Hair follicular keratinocyte (primary cell): ENCODE data around the gene CPNE9. TPM values are rescaled to one million over a fixed set of nuclear protein-coding genes. Genes with fewer than 3 reads are reported as not detected.

Experiments used
- total RNA-seq: library from RNA; depleted of rRNA; stranded (reverse); fragments of >200 nt; gene quantifications from 2 replicates; pipeline ENCODE4 v1.2.3, GENCODE V29; 2015

Gene CPNE9, protein sequence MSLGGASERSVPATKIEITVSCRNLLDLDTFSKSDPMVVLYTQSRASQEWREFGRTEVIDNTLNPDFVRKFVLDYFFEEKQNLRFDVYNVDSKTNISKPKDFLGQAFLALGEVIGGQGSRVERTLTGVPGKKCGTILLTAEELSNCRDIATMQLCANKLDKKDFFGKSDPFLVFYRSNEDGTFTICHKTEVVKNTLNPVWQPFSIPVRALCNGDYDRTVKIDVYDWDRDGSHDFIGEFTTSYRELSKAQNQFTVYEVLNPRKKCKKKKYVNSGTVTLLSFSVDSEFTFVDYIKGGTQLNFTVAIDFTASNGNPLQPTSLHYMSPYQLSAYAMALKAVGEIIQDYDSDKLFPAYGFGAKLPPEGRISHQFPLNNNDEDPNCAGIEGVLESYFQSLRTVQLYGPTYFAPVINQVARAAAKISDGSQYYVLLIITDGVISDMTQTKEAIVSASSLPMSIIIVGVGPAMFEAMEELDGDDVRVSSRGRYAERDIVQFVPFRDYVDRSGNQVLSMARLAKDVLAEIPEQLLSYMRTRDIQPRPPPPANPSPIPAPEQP
- total RNA-seq: not detected in 2 replicates

DNA sequence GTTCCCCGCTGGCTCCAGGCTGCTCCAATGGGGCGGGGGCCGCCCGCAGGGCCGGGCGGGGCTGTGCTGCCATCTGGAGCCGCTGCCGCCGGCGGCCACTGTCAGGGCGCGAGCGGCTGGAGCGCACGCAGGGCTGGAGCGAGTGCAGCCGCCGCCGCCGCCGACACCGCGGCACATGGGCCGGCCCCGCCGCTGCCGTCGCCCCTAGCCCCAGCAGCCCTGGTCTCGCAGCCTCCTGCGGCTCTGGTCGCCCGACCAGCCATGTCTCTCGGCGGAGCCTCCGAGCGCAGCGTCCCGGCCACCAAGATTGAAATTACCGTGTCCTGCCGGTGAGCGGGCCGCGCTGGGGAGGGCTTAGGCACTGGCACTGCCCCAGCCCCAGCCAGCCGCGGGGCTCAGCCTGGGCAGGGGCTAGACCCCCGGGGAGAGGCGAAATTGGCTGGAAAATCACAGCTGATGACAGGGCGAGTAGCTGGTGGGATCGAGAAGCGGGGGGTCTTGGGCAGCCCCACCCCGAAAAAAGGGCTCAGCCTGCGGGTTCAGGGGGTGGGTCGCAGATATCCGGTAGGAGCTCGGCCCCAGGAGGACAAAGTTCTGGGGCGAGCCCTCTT, at the start of gene CPNE9:
CPNE9 (plus strand) TSS at position 98 of the 611 bp plus-strand sequence; CDS start at position 262, 164 bp downstream.

DNA sequence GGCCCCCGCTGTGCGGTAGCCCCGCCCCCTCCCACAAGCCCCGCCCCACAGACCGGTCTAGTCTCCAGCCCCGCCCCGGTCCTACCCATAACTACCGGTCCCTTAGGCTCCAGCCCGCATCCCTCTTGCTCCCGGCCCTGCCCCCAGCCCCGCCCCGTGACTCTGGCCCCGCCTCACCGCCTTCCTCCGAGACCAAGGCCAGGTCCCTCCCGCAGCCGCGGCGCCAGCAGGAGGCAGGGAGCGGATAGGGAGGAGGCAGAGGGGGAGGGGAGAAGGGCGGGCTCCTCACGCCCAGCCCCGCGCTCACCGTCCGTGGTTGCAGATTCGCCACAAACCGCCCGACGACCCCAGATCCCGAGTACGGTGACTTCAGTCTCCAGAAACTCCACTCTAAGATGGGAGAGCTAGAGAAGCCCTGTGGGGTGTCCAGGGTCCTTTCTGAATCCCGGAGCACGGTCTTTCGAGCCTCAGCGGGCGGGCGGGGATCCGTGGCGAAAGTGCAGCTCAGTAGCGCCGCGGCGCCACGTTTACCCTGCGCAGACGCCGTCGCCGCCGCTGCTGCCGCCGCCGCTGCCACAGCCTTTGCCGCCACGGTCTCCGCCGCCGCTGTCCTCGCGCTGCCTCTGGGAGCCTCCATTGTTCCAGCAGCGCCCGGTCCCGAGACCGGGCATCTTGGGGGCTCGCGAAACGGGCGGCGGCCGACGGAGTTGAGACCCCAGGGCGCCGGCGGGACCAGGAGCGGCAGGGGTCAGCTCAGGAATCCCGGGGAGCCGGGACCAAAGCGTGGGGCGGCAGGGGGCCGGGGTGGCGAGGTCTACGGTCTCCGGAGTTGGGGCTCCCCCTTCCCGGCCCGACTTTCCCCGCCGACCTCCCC, 27.8 kb downstream of the CPNE9 start, which contains the start of gene BRPF1:
BRPF1 (plus strand) TSS at position 530 of the 874 bp plus-strand sequence. CDS start 2,406 bp downstream, outside the sequence.

DNA sequence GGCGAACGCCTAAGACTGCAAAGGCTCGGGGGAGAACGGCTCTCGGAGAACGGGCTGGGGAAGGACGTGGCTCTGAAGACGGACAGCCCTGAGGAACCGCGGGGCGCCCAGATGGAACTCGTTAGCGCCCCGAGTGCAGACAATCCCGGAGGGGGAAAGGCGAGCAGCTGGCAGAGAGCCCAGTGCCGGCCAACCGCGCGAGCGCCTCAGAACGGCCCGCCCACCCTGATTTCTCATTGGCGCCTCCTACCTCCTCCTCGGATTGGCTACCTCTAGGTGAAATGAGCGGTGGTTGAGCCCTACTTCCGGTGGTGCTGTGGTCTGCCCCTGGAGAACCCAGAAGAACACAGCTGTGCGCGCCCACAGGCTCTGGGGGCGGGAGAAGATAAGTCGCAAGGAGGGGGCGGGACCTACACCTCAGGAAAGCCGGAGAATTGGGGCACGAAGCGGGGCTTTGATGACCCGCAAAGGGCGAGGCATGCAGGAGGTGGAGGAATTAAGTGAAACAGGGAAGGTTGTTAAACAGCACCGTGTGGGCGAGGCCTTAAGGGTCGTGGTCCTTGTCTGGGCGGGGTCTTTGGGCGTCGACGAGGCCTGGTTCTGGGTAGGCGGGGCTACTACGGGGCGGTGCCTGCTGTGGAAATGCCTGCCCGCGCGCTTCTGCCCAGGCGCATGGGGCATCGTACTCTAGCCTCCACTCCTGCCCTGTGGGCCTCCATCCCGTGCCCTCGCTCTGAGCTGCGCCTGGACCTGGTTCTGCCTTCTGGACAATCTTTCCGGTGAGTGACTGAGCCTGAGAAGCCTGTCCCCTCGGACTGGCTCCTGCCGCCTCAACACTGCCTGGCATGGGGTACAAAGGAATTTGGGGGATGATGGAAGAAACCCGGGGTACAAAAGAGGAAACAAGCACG, 46.3 kb downstream of the CPNE9 start, which contains the start of gene OGG1:
OGG1 (plus strand) TSS at position 308 of the 911 bp plus-strand sequence; CDS start at position 643, 335 bp downstream.

DNA sequence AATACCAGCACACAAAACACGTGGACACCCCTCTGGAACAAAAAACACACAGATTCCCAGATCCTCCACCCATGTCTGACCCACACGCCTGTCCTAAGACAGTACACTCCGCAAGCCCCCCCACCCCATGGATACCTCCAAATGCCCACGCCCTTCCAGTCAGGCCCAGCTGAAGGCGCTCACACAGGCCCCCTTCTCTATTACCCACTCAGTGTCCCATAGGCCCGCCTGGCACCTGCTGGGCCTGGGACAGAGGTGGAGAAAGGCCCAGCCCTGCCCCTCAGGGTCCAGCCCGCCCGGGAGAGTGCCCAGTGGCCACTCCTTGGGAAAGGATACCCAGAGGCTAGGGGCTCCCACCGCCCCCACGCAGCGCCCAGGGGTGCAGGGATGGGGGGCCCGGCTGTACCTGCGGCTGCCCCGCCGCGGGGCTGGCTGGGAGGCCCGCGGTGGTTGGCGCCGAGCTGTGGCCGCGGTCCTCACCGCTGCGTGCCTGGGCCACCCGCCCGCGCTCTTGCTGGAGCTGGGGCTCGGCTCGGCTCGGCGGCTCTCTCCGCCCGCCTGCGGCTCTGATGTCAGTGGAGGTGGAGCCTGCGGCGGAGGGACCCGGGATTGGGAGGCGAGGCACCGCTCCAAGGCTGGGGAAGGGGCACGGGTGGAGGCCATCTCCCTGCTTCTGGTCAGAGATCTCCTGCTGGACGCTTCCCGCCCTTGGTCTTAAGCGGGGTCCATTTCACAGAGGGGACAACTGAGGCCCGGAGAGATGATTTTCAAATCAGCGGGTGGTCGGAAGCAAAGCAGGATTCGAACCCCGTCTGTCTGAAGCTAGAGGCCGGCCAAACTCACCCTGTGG, 66.0 kb downstream of the CPNE9 start, which contains the start of gene CAMK1:
CAMK1 (minus strand) TSS at position 522 of the 850 bp plus-strand sequence. CDS start 2,198 bp downstream, outside the sequence.

Other genes with a start within 250 kb of the CPNE9 start
- 0.08 TPM in 1 of 2 replicates, not detected in the other for gene LHFPL4, start 150.0 kb upstream of the CPNE9 start, total RNA-seq
- gene MTMR14, start 54.3 kb upstream of the CPNE9 start, total RNA-seq: 26.7 and 29.6 TPM in 2 replicates
- 8.9 and 10.3 TPM in 2 replicates for gene BRPF1, start 27.9 kb downstream of the CPNE9 start, total RNA-seq
- 26.8 and 33.5 TPM in 2 replicates for gene OGG1, start 46.1 kb downstream of the CPNE9 start, total RNA-seq
- gene CAMK1, start 66.1 kb downstream of the CPNE9 start, total RNA-seq: 5.6 and 7.3 TPM in 2 replicates
- gene TADA3, start 88.6 kb downstream of the CPNE9 start, total RNA-seq: 89.3 and 110 TPM in 2 replicates
- gene ARPC4, start 89.2 kb downstream of the CPNE9 start, total RNA-seq: 174 and 226 TPM in 2 replicates
- 6.0 and 6.3 TPM in 2 replicates for gene TTLL3, start 106.4 kb downstream of the CPNE9 start, total RNA-seq
- 46.5 and 67.4 TPM in 2 replicates for gene RPUSD3, start 140.2 kb downstream of the CPNE9 start, total RNA-seq
- gene CIDEC, start 176.4 kb downstream of the CPNE9 start, total RNA-seq: not detected in 2 replicates
- 37.6 and 63.4 TPM in 2 replicates for gene JAGN1, start 186.8 kb downstream of the CPNE9 start, total RNA-seq
- gene IL17RE, start 199.0 kb downstream of the CPNE9 start, total RNA-seq: 10.8 and 19.7 TPM in 2 replicates
- 29.7 and 36.6 TPM in 2 replicates for gene IL17RC, start 213.3 kb downstream of the CPNE9 start, total RNA-seq
- 23.1 and 59.0 TPM in 2 replicates for gene CRELD1, start 230.0 kb downstream of the CPNE9 start, total RNA-seq
- gene PRRT3, start 248.6 kb downstream of the CPNE9 start, total RNA-seq: 0.80 and 1.1 TPM in 2 replicates